OCI-LY3 (cell line): ENCODE results near the gene AGPAT4.

ENCODE experiments used
- H2AFZ ChIP-seq: fragments of 200-600, 300-600 bp; shearing (Covaris generic); 2 replicates; pipeline ENCODE4 v1.6.0; 2014; ENCODE audit warnings: antibody characterized with exemption, low read depth, low read length
- H3K27ac ChIP-seq: fragments of 200-600, 300-600 bp; sonication (generic); 2 replicates; pipeline ENCODE4 v1.5.1; 2014; ENCODE audit warnings: mild to moderate bottlenecking, low read length, moderate library complexity, mixed read lengths
- H3K27me3 ChIP-seq: fragments of 200-600, 300-600 bp; sonication (generic); 2 replicates; pipeline ENCODE4 v1.6.1; 2014; ENCODE audit warnings: low read depth, low read length, mixed read lengths
- H3K36me3 ChIP-seq: fragments of 200-600, 300-600 bp; sonication (generic); replicated peaks from 2 replicates; pipeline ENCODE3; 2014; ENCODE audit warnings: low read depth, low read length, mixed read lengths
- H3K4me1 ChIP-seq: fragments of 300-600, 200-600 bp; sonication (generic); 2 replicates; pipeline ENCODE4 v1.6.1; 2014; ENCODE audit warnings: low read length, mixed read lengths
- H3K4me2 ChIP-seq: fragments of 200-600, 300-600 bp; sonication (generic); 2 replicates; pipeline ENCODE4 v1.6.1; 2014; ENCODE audit warnings: low read length, mixed read lengths
- H3K4me3 ChIP-seq: fragments of 300-600, 200-600 bp; sonication (generic); 2 replicates; pipeline ENCODE4 v1.5.1; 2014; ENCODE audit warnings: antibody characterized with exemption, mild to moderate bottlenecking, low read length, moderate library complexity
- H3K79me2 ChIP-seq: fragments of 300-600, 200-600 bp; shearing (Covaris generic); 2 replicates; pipeline ENCODE4 v1.6.1; 2014; ENCODE audit warnings: mild to moderate bottlenecking, low read length, mixed read lengths
- H3K9ac ChIP-seq: fragments of 300-600, 200-600 bp; shearing (Covaris generic); 2 replicates; pipeline ENCODE4 v1.6.0; 2014; ENCODE audit warnings: mild to moderate bottlenecking, low read length, moderate library complexity
- H3K9me3 ChIP-seq: fragments of 200-600, 300-600 bp; shearing (Covaris generic); 2 replicates; pipeline ENCODE4 v1.6.1; 2014; ENCODE audit warnings: low read length, mixed read lengths; ENCODE audit not compliant: insufficient read depth
- H4K20me1 ChIP-seq: fragments of 200-600, 300-600 bp; sonication (generic); 2 replicates; pipeline ENCODE4 v1.6.1; 2016; ENCODE audit warnings: low read length, mixed read lengths; ENCODE audit not compliant: insufficient read depth
- CTCF ChIP-seq: fragments of 200-600, 300-600 bp; sonication (generic); IDR thresholded peaks from 2 replicates; pipeline ENCODE4 v1.5.1; 2014; ENCODE audit warnings: antibody characterized with exemption, low read length, low read depth
- EZH2phosphoT487 ChIP-seq: fragments of 200-600 bp; shearing (Covaris generic); IDR thresholded peaks from 2 replicates; pipeline ENCODE4 v1.6.1; 2018; ENCODE audit warnings: antibody characterized with exemption, mixed run types, low read depth

AGPAT4 gene

GRCh38 chr6:161214722-161215121 lies 59.1 kb downstream of the AGPAT4 start:
- H4K20me1 ChIP-seq, result no peaks in the 10 kb centered on the region
- no peak overlapping the region for H2AFZ ChIP-seq
- no peak overlapping the region for H3K4me2 ChIP-seq
- H3K36me3 ChIP-seq, result no peaks in the 10 kb centered on the region
- no peaks in the 10 kb centered on the region for H3K4me1 ChIP-seq
- TF ChIP-seq CTCF, result no peak
- no peak for TF ChIP-seq EZH2phosphoT487
- no peak overlapping the region for H3K27ac ChIP-seq
- no peak overlapping the region for H3K9ac ChIP-seq
- H3K9me3 ChIP-seq, result peaks cover 5% of the 10 kb centered on the region; the same call in 1 of the 2 replicates
- H3K4me3 ChIP-seq, result no peak overlapping the region
- H3K79me2 ChIP-seq, result no peaks in the 10 kb centered on the region
- H3K27me3 ChIP-seq, result no peaks in the 10 kb centered on the region

GRCh38 chr6:161212902-161213301 lies 61.0 kb downstream of the AGPAT4 start:
- no peak overlapping the region for H2AFZ ChIP-seq
- no peaks in the 10 kb centered on the region for H3K79me2 ChIP-seq
- no peak overlapping the region for H3K27ac ChIP-seq
- no peak overlapping the region for H3K9ac ChIP-seq
- no peak for TF ChIP-seq CTCF
- TF ChIP-seq EZH2phosphoT487, result no peak
- H3K4me2 ChIP-seq, result no peak overlapping the region
- H3K4me3 ChIP-seq, result no peak overlapping the region
- H3K36me3 ChIP-seq, result no peaks in the 10 kb centered on the region
- no peaks in the 10 kb centered on the region for H3K4me1 ChIP-seq
- no peaks in the 10 kb centered on the region for H4K20me1 ChIP-seq
- no peaks in the 10 kb centered on the region for H3K27me3 ChIP-seq
- H3K9me3 ChIP-seq, result peaks cover 5% of the 10 kb centered on the region; the same call in 1 of the 2 replicates

DNA sequence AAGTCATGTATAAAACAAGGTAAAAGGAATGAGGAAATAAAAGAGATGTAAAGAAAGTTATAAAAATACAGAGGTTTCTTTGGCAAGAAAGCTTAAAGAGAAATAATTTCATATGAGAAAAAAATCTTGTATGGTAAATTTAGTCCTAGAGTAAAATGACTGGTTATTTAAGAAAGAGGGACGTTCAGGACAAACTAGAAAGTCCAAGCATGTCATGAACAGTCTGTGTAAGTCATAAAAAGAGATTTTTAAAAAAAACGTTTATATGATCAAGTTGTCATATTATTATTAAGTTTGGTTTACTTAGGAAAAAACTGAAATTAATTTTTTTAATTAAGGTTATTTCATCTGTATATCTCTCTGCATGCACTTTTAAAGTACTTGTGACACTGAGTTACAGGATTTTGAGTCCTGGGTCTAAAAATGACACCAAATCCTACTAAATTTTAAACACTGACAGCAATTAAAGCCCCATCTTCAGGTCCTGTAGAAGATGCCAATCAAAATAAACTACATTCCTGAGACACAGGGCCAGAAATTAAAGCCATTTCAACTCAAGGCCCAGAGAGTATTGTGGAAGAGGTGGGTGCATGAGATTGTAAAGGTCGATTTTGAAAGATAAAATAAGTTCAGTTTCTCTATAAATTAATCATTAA lies 62.4 kb downstream of the AGPAT4 start:
- H3K79me2 ChIP-seq, result no peaks in the 10 kb centered on the region
- TF ChIP-seq EZH2phosphoT487 (no peak), CTCF (no peak)

DNA sequence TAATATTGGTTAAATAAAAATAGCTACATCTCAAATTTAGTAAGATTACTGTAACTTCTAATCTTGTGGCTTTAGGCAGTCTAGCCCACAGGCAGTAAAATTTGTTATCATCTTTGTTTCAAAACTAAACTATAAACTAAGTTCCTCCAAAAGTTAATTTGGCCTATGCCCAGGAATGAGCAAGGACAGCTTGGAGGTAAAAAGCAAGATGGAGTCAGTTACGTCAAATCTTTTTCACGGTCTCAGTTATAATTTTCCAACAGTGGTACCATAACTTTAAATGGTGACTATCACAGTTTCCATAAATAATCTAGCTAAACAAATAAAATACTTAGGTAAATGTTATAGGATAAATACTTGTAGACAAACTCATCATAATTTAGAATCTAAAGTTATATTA lies 63.0 kb downstream of the AGPAT4 start:
- H3K4me1 ChIP-seq, result no peaks in the 10 kb centered on the region
- TF ChIP-seq CTCF, result no peak
- TF ChIP-seq EZH2phosphoT487, result no peak
- no peak overlapping the region for H3K9ac ChIP-seq
- no peak overlapping the region for H3K4me2 ChIP-seq
- no peaks in the 10 kb centered on the region for H4K20me1 ChIP-seq
- H3K4me3 ChIP-seq, result no peak overlapping the region
- H2AFZ ChIP-seq, result no peak overlapping the region
- H3K27ac ChIP-seq, result no peak overlapping the region
- peaks cover 5% of the 10 kb centered on the region; the same call in 1 of the 2 replicates for H3K9me3 ChIP-seq
- H3K27me3 ChIP-seq, result no peaks in the 10 kb centered on the region
- no peaks in the 10 kb centered on the region for H3K36me3 ChIP-seq
- H3K79me2 ChIP-seq, result no peaks in the 10 kb centered on the region

More for the DNA sequence above, 62.4 kb downstream of the AGPAT4 start:
- Histone ChIP-seq H3K4me2 (no peak overlapping the region), H3K27me3 (no peaks in the 10 kb centered on the region), H2AFZ (no peak overlapping the region), H3K9me3 (peaks cover 5% of the 10 kb centered on the region; the same call in 1 of the 2 replicates), H3K27ac (no peak overlapping the region), H3K4me3 (no peak overlapping the region), H3K9ac (no peak overlapping the region), H4K20me1 (no peaks in the 10 kb centered on the region), H3K36me3 (no peaks in the 10 kb centered on the region), H3K4me1 (no peaks in the 10 kb centered on the region)
